Parathyroid adenoma (tissue), 2 donors: ENCODE results near the gene ZNF552.
"Not testable (repeated sequence)": the region's sequence is repeated elsewhere in the genome, so short reads cannot be mapped to it uniquely, and the experiment has no call there.

ENCODE experiments used
- H2AFZ ChIP-seq: fragments of 300-600 bp; sonication (generic); one replicate; pipeline ENCODE4 v1.7.0; 2017; ENCODE audit warnings: antibody characterized with exemption, mild to moderate bottlenecking
- H3K27ac ChIP-seq: fragments of 300-600 bp; sonication (generic); one replicate; pipeline ENCODE4 v1.7.0; 2017
- H3K27me3 ChIP-seq: fragments of 300-600 bp; sonication (generic); one replicate; pipeline ENCODE4 v1.7.0; 2017; ENCODE audit warnings: low read length; ENCODE audit not compliant: control insufficient read depth, insufficient read depth
- H3K36me3 ChIP-seq: fragments of 300-600 bp; sonication (generic); one replicate; pipeline ENCODE4 v1.7.0; 2017; ENCODE audit warnings: low read length; ENCODE audit not compliant: control insufficient read depth, insufficient read depth
- H3K4me1 ChIP-seq: fragments of 300-600 bp; sonication (generic); one replicate; pipeline ENCODE4 v1.7.0; 2017; ENCODE audit warnings: control low read depth
- H3K4me2 ChIP-seq: fragments of 300-600 bp; sonication (generic); one replicate; pipeline ENCODE4 v1.7.0; 2017; ENCODE audit warnings: low read length
- H3K4me3 ChIP-seq: fragments of 300-600 bp; sonication (generic); one replicate; pipeline ENCODE4 v1.7.0; 2017; ENCODE audit warnings: low read depth, low read length
- H3K79me2 ChIP-seq: fragments of 300-600 bp; sonication (generic); one replicate; pipeline ENCODE4 v1.7.0; 2017; ENCODE audit warnings: control low read depth
- H3K9ac ChIP-seq: fragments of 300-600 bp; sonication (generic); one replicate; pipeline ENCODE4 v1.7.0; 2017; ENCODE audit warnings: mild to moderate bottlenecking
- H3K9me3 ChIP-seq: fragments of 300-600 bp; sonication (generic); one replicate; pipeline ENCODE4 v1.7.0; 2017; ENCODE audit warnings: low read length; ENCODE audit not compliant: control insufficient read depth
- TF ChIP-seq, protein P1 (sequence below): fragments of 300-600 bp; sonication (generic); IDR thresholded peaks from one replicate; pipeline ENCODE4 v1.7.0; 2017; ENCODE audit warnings: antibody characterized with exemption, mild to moderate bottlenecking
- donor health status: primary hyperparathyroidism.

ZNF552 gene

DNA sequence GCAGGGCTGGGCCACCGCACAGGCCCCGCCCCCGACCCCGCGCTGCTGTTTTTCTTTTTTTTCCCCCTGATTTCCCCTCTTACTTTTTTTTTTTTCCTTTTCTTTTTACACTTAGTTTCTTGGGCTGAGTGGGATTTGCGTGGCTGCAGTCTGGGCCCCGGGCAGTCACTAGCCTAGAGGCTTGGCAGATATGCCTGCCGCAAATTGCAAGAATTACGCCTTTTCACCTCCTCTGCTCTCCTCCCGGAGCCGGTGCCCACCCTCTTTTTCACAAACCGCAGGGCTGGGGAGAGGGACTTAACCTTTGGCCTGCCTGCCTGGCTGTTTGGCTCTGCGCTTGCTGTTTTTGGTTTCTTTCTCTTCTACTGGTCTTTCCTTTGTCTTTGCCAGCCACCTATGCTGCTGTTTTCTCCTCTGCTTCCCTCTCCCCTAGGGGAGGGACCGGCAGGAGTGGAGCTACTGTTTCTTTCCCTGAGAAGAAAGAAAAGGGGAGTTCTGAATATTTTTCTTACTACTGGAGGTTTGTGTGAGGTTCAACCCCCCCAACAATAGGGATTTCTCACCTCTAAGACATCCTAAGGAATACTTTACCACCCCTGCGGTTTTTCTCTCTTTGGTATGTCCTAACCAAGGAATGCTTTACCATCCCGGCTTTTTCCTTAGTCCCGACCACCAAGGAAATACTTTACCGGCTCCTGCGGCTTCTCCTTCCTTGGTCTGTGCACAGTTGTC lies 11.0 kb downstream of the ZNF552 start:
- H3K36me3 ChIP-seq = no peaks in the 10 kb centered on the region
- TF ChIP-seq, protein P1, sequence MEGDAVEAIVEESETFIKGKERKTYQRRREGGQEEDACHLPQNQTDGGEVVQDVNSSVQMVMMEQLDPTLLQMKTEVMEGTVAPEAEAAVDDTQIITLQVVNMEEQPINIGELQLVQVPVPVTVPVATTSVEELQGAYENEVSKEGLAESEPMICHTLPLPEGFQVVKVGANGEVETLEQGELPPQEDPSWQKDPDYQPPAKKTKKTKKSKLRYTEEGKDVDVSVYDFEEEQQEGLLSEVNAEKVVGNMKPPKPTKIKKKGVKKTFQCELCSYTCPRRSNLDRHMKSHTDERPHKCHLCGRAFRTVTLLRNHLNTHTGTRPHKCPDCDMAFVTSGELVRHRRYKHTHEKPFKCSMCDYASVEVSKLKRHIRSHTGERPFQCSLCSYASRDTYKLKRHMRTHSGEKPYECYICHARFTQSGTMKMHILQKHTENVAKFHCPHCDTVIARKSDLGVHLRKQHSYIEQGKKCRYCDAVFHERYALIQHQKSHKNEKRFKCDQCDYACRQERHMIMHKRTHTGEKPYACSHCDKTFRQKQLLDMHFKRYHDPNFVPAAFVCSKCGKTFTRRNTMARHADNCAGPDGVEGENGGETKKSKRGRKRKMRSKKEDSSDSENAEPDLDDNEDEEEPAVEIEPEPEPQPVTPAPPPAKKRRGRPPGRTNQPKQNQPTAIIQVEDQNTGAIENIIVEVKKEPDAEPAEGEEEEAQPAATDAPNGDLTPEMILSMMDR = no peak
- no peak overlapping the region for H3K9ac ChIP-seq
- H2AFZ ChIP-seq = no peak overlapping the region
- H3K4me2 ChIP-seq = peak overlapping the region; percentile 18
- H3K79me2 ChIP-seq = peaks cover 26% of the 10 kb centered on the region
- no peaks in the 10 kb centered on the region for H3K9me3 ChIP-seq
- no peaks in the 10 kb centered on the region for H3K27me3 ChIP-seq
- no peaks in the 10 kb centered on the region for H3K4me1 ChIP-seq
- no peak overlapping the region for H3K27ac ChIP-seq
- H3K4me3 ChIP-seq = peak overlapping the region; percentile 39

DNA sequence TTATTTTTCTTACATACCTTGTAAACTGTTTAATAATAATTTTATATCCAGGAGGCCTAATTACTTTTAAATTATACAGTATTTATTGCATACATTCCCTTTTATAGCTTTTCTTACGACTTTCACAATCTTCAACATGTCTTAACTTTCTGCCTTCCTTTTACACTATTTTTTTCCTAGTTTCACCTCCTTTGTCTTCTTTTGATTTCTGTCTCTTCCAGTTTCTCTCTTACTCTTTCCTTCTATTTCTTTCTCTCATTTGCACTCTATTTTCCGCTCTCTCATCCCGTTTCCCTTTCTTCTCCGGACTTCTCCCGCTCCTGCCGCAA lies 11.5 kb downstream of the ZNF552 start:
- no peaks in the 10 kb centered on the region for H3K9me3 ChIP-seq
- no peaks in the 10 kb centered on the region for H3K27me3 ChIP-seq
- peak overlapping the region; percentile 39 for H3K4me3 ChIP-seq
- H3K79me2 ChIP-seq = peaks cover 25% of the 10 kb centered on the region
- no peak overlapping the region for H2AFZ ChIP-seq
- H3K9ac ChIP-seq = no peak overlapping the region
- no peaks in the 10 kb centered on the region for H3K4me1 ChIP-seq
- H3K27ac ChIP-seq = no peak overlapping the region
- no peaks in the 10 kb centered on the region for H3K36me3 ChIP-seq
- peak overlapping the region; percentile 18 for H3K4me2 ChIP-seq
- TF ChIP-seq, protein P1 = no peak

DNA sequence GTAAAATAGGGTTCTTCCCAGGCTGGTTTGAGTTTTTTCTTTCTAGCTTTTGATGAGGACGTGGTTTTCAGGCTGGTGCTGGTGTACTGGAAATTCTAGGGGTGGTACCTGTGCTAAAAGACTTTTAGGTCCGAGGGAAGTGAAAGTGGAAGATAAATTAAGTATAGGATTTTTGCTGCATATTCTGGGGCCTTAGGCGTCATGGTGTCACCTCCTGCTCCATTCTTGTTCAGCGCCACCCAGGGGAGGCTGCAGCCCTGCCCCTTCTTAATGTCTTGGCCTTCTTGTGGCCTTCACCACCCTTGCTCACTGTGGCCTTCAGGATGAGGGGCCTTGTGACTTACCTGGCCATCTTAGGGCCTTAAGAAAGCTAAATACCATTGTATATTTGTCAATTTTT lies 12.4 kb downstream of the ZNF552 start:
- Histone ChIP-seq H3K9me3 (no peaks in the 10 kb centered on the region), H3K27ac (no peak overlapping the region), H2AFZ (no peak overlapping the region), H3K4me3 (no peak overlapping the region), H3K36me3 (no peaks in the 10 kb centered on the region), H3K4me2 (no peak overlapping the region), H3K27me3 (no peaks in the 10 kb centered on the region), H3K9ac (no peak overlapping the region), H3K79me2 (peaks cover 26% of the 10 kb centered on the region), H3K4me1 (no peaks in the 10 kb centered on the region)
- TF ChIP-seq, protein P1 = no peak

DNA sequence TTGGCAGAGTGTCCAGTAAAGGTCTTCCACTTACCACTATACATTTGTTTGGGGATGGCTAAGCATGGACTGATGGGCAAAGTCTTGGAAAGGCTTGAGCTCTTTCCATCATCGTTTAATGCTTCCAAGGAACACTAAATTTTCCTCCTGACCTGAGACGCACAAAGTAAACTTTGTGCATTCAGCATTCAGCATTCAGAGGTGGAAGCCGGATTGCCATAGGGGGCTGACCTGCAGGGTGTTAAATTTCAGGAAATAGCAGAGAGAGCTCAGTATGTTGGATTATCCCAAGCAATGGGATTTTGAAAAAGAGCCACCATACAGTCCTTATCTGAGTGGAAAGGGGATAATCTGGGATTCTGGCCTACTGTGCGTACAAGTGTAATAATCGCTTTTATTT lies 14.0 kb downstream of the ZNF552 start:
- no peaks in the 10 kb centered on the region for H3K4me1 ChIP-seq
- H3K4me2 ChIP-seq = no peak overlapping the region
- no peak overlapping the region for H2AFZ ChIP-seq
- no peak overlapping the region for H3K27ac ChIP-seq
- no peaks in the 10 kb centered on the region for H3K27me3 ChIP-seq
- TF ChIP-seq, protein P1 = no peak
- H3K9ac ChIP-seq = no peak overlapping the region
- H3K4me3 ChIP-seq = no peak overlapping the region
- H3K79me2 ChIP-seq = peaks cover 24% of the 10 kb centered on the region
- H3K36me3 ChIP-seq = no peaks in the 10 kb centered on the region
- no peaks in the 10 kb centered on the region for H3K9me3 ChIP-seq

- not testable (repeated sequence) for H3K4me3 ChIP-seq, H3K27me3 ChIP-seq, H3K36me3 ChIP-seq
Measured at GRCh38 chr19:57796580-57796979, 18.1 kb downstream of the ZNF552 start.

More at GRCh38 chr19:57796580-57796979, 18.1 kb downstream of the ZNF552 start:
- H3K9ac ChIP-seq, H3K27ac ChIP-seq, H3K9me3 ChIP-seq, H3K4me2 ChIP-seq, H3K4me1 ChIP-seq, H2AFZ ChIP-seq: not testable (repeated sequence)
- peaks cover 29% of the 10 kb centered on the region for H3K79me2 ChIP-seq
